Mucosa of rectum (tissue), 2 donors: Measurements from ENCODE around the gene MVB12B.

Source experiments
- H3K27ac ChIP-seq, 2 donors: one replicate each; pipeline ENCODE4 v1.7.0; 2013; ENCODE audit warnings: inconsistent platforms in 2 of 2, low read depth in 2 of 2, low read length in 2 of 2
- H3K27me3 ChIP-seq, 2 donors: one replicate each; pipeline ENCODE4 v1.7.0; 2013; ENCODE audit warnings: low read length in 2 of 2; ENCODE audit not compliant: control insufficient read depth in 2 of 2, insufficient read depth in 2 of 2
- H3K36me3 ChIP-seq, 2 donors: one replicate each; pipeline ENCODE4 v1.7.0; 2013; ENCODE audit warnings: low read length in 2 of 2; ENCODE audit not compliant: control insufficient read depth in 2 of 2, insufficient read depth in 2 of 2
- H3K4me1 ChIP-seq, 2 donors: one replicate each; pipeline ENCODE4 v1.7.0; 2013; ENCODE audit warnings: low read length in 2 of 2, mild to moderate bottlenecking in 1 of 2; ENCODE audit not compliant: control insufficient read depth in 2 of 2, insufficient read depth in 2 of 2
- H3K4me3 ChIP-seq, 2 donors: one replicate each; pipeline ENCODE4 v1.7.0; 2013; ENCODE audit warnings: low read length in 2 of 2
- H3K9ac ChIP-seq, 2 donors: one replicate each; pipeline ENCODE4 v1.7.0; 2013; ENCODE audit warnings: low read length in 2 of 2, low read depth in 1 of 2, mild to moderate bottlenecking in 1 of 2
- H3K9me3 ChIP-seq, 2 donors: one replicate each; pipeline ENCODE4 v1.7.0; 2013; ENCODE audit warnings: low read length in 2 of 2; ENCODE audit not compliant: control insufficient read depth in 2 of 2
- donor health status: healthy.
- donor health status: Normal muscosa, but diverticular disease.

MVB12B gene

DNA sequence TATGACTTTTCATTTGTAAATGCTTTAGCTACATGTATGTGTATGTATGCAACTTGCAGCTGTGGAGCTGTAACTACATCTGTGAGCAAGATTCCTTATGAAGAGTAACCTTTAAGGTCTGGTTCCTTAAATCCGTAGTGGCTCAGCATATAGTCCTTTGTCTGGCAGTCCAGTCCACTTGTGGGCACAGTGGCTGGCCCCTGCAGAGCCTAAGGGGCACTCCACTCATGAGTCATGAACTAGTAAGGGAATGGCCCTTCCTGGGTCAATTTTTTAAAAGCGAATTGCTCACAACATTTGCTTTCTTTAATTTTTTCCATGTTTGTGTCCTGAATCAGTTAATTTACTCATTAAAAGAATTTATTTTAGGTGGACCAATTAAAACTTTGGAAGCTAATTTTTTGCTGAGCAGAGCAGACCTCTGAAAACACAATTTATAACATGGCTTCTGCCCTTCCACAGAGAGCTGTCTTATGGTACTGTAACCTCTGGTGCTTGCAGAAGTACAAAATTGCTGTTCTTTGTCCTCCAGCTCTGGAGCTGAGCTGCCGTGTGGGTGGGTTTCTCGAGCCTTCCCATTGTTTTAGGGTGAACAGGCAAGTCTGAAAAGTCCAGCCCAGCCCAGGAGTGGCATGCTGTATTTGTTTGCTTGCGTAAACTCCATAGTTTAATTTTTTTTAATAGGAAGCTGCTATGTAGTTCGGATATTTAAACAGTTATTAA lies 110.1 kb downstream of the MVB12B start:
- no peak overlapping the region for H3K4me3 ChIP-seq
- H3K9ac ChIP-seq, result no peak overlapping the region
- H3K27me3 ChIP-seq, result no peaks in the 10 kb centered on the region
- no peaks in the 10 kb centered on the region for H3K4me1 ChIP-seq
- no peaks in the 10 kb centered on the region for H3K36me3 ChIP-seq
- no peak overlapping the region for H3K27ac ChIP-seq
- H3K9me3 ChIP-seq, result no peaks in the 10 kb centered on the region

DNA sequence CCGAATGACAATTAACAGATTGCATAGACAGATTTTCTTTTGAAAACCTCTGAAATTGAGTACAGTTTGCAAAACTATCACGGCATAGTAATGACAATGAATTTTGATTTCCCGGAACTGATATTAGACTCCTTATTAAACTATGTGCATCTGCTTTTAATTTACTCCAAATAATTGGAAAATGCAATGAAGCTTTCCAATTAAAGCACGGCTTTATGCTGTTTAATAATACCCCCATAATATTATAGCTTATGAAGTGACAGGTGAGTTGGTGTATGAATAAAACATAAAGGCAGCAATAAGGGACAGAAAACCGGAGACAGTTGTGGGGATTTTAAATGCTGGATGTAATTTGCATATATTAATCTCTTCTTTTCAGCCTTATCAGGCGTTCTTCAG lies 110.6 kb downstream of the MVB12B start:
- H3K36me3 ChIP-seq, result no peaks in the 10 kb centered on the region
- no peak overlapping the region for H3K27ac ChIP-seq
- H3K9ac ChIP-seq, result no peak overlapping the region
- H3K27me3 ChIP-seq, result no peaks in the 10 kb centered on the region
- no peaks in the 10 kb centered on the region for H3K9me3 ChIP-seq
- H3K4me1 ChIP-seq, result no peaks in the 10 kb centered on the region
- H3K4me3 ChIP-seq, result no peak overlapping the region

DNA sequence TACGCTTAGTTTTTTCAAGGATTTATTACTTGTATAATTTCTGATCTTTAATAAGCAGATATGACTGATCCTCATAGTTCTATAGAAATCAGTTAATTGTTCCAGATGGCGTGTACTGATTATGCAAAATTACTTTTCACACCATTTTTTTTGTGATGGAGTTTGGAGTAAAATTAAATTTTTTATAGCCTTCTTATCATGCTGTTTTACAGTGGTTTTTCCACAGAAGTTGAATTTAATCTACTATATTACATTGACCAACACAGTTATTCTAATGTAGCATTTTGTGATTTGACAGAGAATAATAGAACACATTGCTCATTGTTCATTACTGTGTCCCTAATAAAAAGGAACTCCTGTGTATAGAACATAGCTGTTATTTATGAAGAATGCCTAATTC lies 111.1 kb downstream of the MVB12B start:
- Histone ChIP-seq H3K27ac (no peak overlapping the region), H3K27me3 (no peaks in the 10 kb centered on the region), H3K4me3 (no peak overlapping the region), H3K9ac (no peak overlapping the region), H3K36me3 (no peaks in the 10 kb centered on the region), H3K9me3 (no peaks in the 10 kb centered on the region), H3K4me1 (no peaks in the 10 kb centered on the region)

DNA sequence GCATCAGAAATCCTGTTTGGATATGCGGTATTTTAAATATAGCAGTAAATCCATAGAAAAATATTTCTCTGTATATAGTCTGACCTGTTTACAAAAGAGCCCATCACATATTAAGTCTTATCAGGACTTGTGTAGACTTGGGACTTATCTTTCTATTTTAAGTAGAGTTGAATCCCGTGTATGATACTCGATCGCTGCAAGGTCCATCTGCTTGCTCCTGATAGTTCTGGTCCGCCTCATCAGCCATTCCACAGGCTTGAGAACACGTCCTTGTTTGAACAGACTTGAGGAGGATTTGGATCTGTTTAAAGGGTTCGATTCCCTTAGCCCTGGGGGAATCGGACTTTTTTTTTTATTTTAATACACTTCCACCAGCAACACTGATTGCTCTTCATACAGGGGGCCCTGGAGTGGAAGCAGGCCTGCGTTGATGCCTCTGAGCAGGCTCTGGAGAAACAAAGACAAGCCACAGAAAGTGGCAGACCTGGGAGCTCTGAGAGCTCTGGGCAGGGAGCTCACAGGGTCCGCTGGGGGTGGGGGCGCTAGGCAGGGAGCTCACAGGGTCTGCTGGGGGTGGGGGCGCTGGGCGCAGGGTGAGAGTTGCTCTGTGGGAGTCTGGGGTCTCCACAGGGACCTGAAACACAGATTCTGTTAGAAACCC lies 112.2 kb downstream of the MVB12B start:
- Histone ChIP-seq H3K4me3 (no peak overlapping the region), H3K9ac (no peak overlapping the region), H3K36me3 (no peaks in the 10 kb centered on the region), H3K27ac (no peak overlapping the region), H3K4me1 (no peaks in the 10 kb centered on the region), H3K27me3 (no peaks in the 10 kb centered on the region), H3K9me3 (no peaks in the 10 kb centered on the region)

DNA sequence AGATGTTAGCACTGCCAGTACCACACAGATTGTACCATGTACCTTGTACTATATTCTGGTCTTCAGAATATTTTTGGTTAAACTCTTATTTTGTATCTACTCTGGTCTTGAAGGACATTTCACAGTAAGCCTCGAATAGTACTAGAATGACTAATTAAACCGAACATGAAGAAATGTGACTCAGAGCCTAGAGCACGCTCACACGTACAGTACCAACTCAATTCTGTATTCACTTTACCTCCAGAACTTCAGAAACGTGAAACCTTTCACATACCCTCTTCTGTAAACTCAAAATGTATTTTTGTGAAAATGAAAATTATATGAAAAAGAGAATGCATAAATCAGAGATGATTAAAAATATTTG lies 112.8 kb downstream of the MVB12B start:
- H3K9me3 ChIP-seq, result no peaks in the 10 kb centered on the region
- H3K4me3 ChIP-seq, result no peak overlapping the region
- H3K27ac ChIP-seq, result no peak overlapping the region
- H3K36me3 ChIP-seq, result no peaks in the 10 kb centered on the region
- H3K27me3 ChIP-seq, result no peaks in the 10 kb centered on the region
- no peak overlapping the region for H3K9ac ChIP-seq
- no peaks in the 10 kb centered on the region for H3K4me1 ChIP-seq

DNA sequence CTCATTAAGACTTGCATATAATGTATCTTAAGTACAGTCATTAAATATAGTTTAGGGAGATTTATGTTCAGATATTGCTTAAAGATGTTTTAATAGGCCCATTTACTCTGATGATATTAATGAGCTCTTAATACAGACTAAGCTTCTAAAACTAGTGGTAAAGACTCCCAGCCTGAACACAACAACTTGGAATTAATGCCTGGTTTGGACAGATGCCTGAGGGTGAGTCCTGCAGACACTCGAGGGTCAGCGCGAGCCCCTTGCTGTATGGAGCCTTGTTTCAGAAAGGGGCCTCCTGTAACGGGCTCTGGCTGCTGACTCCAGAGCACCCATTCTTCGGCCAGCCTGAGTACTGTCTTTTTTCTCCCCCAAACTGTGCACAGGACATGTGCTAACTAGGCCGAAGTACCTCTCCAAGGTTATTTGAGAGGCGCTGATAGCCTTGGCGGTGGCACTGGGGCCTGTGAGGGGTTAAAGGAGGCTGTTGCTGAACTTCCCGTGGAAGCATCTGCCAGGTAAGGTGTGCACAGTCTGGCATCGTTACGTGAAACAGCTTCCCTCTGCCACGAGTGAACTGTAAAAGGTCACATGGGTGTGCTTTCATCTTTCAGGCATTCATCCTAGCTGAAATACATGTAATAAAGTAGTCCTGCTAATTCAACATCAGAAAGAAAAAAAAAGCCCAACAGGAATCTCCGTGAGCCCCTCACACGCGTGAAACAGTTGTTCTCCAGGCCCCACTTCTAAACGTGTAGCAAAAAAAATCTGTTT lies 113.4 kb downstream of the MVB12B start:
- no peak overlapping the region for H3K27ac ChIP-seq
- no peak overlapping the region for H3K4me3 ChIP-seq
- H3K4me1 ChIP-seq, result no peaks in the 10 kb centered on the region
- H3K9ac ChIP-seq, result no peak overlapping the region
- no peaks in the 10 kb centered on the region for H3K9me3 ChIP-seq
- H3K36me3 ChIP-seq, result no peaks in the 10 kb centered on the region
- H3K27me3 ChIP-seq, result no peaks in the 10 kb centered on the region

DNA sequence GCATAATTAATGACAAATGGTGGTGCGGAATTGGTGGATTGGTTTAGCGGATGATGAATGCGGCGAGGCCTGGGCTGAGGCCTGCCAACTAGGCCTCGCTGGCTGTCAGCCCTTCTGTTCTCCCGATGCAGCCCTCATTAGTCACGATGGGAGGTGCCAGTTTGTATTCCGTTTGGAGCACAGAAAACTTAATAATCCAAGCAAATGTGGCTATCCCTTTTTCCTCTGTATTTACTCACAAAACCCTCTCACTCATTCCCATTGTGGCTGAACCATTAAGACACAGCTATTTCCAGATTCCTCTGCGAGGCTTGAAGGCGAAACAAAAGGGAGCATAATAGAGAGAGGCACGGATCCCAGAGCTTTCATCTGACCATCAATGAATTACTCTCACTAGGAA lies 114.3 kb downstream of the MVB12B start:
- no peak overlapping the region for H3K4me3 ChIP-seq
- no peaks in the 10 kb centered on the region for H3K9me3 ChIP-seq
- H3K9ac ChIP-seq, result no peak overlapping the region
- no peaks in the 10 kb centered on the region for H3K36me3 ChIP-seq
- H3K27ac ChIP-seq, result no peak overlapping the region
- H3K4me1 ChIP-seq, result no peaks in the 10 kb centered on the region
- no peaks in the 10 kb centered on the region for H3K27me3 ChIP-seq

DNA sequence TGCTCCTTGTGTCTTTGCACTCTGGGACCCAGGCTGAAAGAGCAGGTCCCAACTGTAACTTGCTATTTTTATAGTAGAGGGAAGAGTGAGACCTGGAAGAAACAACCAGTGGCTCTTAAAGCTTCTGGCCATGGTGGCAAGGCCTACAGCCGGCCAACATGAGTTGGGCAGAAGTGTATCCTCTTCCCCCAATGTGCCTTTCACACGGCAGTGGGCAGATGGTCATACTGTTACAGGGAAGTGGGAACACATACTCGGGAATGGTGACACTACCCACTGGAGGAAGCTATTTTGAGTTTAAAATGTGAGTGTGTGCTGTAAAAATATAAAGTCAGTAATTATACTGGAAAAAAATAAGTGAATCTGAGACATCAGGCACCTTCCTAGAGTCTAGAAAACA lies 116.0 kb downstream of the MVB12B start:
- H3K27ac ChIP-seq, result no peak overlapping the region

DNA sequence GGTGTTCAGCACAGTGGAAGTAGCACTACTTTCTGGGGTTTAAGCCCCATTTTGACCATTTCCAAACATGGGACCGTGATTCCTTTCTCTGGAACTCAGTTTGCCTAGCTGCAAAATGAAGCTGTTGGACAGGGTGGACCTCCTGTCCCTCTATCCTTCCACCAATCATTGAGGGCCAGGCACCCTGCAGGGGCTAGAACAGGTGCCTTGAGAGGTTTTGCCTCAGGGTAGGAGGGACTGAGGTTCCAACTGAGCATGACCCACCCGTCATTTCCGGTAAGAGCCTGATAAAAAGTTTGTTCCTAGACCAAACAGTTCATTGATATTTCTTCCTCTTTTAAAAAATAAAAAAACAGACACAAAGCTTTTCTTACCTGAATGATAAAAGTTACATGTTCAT lies 116.5 kb downstream of the MVB12B start:
- Histone ChIP-seq H3K36me3 (peaks cover 4 to 5% of the 10 kb centered on the region in 2 donors), H3K4me1 (no peaks in the 10 kb centered on the region), H3K27ac (no peak overlapping the region)

More for the DNA sequence above, 116.0 kb downstream of the MVB12B start:
- Histone ChIP-seq H3K27me3 (no peaks in the 10 kb centered on the region), H3K4me1 (no peaks in the 10 kb centered on the region), H3K4me3 (no peak overlapping the region), H3K9ac (no peak overlapping the region), H3K9me3 (no peaks in the 10 kb centered on the region), H3K36me3 (no peaks in the 10 kb centered on the region)

DNA sequence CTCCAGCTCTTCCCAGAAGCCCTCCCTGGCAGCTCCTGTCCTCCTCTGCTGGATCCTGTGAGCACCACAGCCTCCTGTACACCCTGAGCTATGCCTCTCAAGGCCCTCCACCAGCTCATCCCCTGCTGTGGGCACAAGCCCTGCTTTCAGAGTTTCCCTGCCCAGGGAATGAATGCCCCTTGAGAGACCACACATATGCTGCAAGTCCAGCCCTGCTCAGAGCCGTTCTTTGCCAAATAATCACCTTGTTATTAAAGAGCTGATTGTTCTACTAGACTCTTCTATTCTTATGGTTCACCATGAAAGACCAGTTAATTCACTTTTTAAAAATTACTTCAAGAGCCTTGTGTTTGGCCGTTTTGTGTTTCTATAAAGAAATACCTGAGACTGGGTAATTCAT lies 121.5 kb downstream of the MVB12B start:
- no peaks in the 10 kb centered on the region for H3K9me3 ChIP-seq
- no peak overlapping the region for H3K27ac ChIP-seq
- H3K27me3 ChIP-seq, result no peaks in the 10 kb centered on the region
- no peak overlapping the region for H3K4me3 ChIP-seq
- H3K9ac ChIP-seq, result no peak overlapping the region
- H3K36me3 ChIP-seq, result peaks cover 5 to 8% of the 10 kb centered on the region in 2 donors
- no peaks in the 10 kb centered on the region for H3K4me1 ChIP-seq

More for the DNA sequence above, 116.5 kb downstream of the MVB12B start:
- H3K4me3 ChIP-seq, result no peak overlapping the region
- H3K9me3 ChIP-seq, result no peaks in the 10 kb centered on the region
- no peaks in the 10 kb centered on the region for H3K27me3 ChIP-seq
- no peak overlapping the region for H3K9ac ChIP-seq
